Esophagus muscularis mucosa (tissue), 4 donors: ENCODE results near the gene TMEM138. TPM values are rescaled to one million over a fixed set of nuclear protein-coding genes. Genes with fewer than 3 reads are reported as not detected.

Source experiments
- DNase-seq: peaks from one replicate; pipeline ENCODE4 v3.0.0-alpha.2; 2017; ENCODE audit errors: extremely low spot score
- H3K27ac ChIP-seq, 4 donors: fragments of 200-600 bp; sonication (generic); replicated peaks in 1 of 4; 1 replicate in 3 of 4; 2 replicates in 1 of 4; pipeline ENCODE4 v1.5.1; 2016 to 2019; ENCODE audit warnings: mild to moderate bottlenecking in 1 of 4
- H3K27me3 ChIP-seq, 4 donors: fragments of 200-600 bp; sonication (generic); one replicate each; pipeline versions ENCODE4 v1.5.1 to v1.6.0; 2016 to 2019
- H3K36me3 ChIP-seq, 4 donors: fragments of 200-600 bp; sonication (generic); one replicate each; pipeline ENCODE4 v1.5.1; 2016 to 2019
- H3K4me1 ChIP-seq, 4 donors: fragments of 200-600 bp; sonication (generic); one replicate each; pipeline ENCODE4 v1.5.1; 2016 to 2019
- H3K4me3 ChIP-seq, 4 donors: fragments of 200-600 bp; sonication (generic); 1 replicate in 2 of 4; 2 replicates in 2 of 4; pipeline ENCODE4 v1.5.1; 2016 to 2019; ENCODE audit warnings: mild to moderate bottlenecking in 4 of 4, moderate library complexity in 1 of 4
- H3K9me3 ChIP-seq, 4 donors: fragments of 200-600 bp; sonication (generic); 1 replicate in 3 of 4; 2 replicates in 1 of 4; pipeline ENCODE4 v1.5.1; 2016 to 2019
- EP300 ChIP-seq: sonication (generic); formaldehyde crosslinking; IDR thresholded peaks from one replicate; pipeline ENCODE4 v1.6.1; 2017; ENCODE audit warnings: antibody characterized with exemption
- POLR2A ChIP-seq: fragments of 450-650 bp; IDR thresholded peaks from one replicate; pipeline ENCODE4 v1.6.1; 2017; ENCODE audit warnings: antibody characterized with exemption, moderate library complexity, mild to moderate bottlenecking, low read depth
- POLR2AphosphoS5 ChIP-seq, 2 donors: sonication (generic); formaldehyde crosslinking; IDR thresholded peaks; one replicate each; pipeline ENCODE4 v1.6.1; 2017; ENCODE audit warnings: antibody characterized with exemption in 2 of 2
- WGBS: methylation state at CpG from one replicate; pipeline ENCODE4 v1.1.5; 2018; 5-methylcytosine and 5-hydroxymethylcytosine counted together
- intact Hi-C: fragments of 100-400 bp; cut with DNase I; formaldehyde crosslinking; loops from one replicate; pipeline ENCODE4 v1.15.1; 2023
- total RNA-seq, 4 donors: library from RNA; depleted of rRNA; stranded (reverse); fragments of >200 nt; gene quantifications; one replicate each; pipeline versions ENCODE4 v1.1.0 to v1.2.1, GENCODE V29; 2016
- TF ChIP-seq, protein P1 (sequence below), 3 experiments: fragments of 200-600 bp in 2 of 3; fragments of 450-650 bp in 1 of 3; sonication (generic) in 2 of 3; IDR thresholded peaks; one replicate each; pipeline ENCODE4 v1.5.1; 2017 to 2019; ENCODE audit warnings: antibody characterized with exemption in 3 of 3, mild to moderate bottlenecking in 2 of 3, moderate library complexity in 1 of 3

TMEM138 gene
- total RNA-seq, 4 donors from 2014 or later: 10.4 to 22.7 (median 15.9) TPM

DNA sequence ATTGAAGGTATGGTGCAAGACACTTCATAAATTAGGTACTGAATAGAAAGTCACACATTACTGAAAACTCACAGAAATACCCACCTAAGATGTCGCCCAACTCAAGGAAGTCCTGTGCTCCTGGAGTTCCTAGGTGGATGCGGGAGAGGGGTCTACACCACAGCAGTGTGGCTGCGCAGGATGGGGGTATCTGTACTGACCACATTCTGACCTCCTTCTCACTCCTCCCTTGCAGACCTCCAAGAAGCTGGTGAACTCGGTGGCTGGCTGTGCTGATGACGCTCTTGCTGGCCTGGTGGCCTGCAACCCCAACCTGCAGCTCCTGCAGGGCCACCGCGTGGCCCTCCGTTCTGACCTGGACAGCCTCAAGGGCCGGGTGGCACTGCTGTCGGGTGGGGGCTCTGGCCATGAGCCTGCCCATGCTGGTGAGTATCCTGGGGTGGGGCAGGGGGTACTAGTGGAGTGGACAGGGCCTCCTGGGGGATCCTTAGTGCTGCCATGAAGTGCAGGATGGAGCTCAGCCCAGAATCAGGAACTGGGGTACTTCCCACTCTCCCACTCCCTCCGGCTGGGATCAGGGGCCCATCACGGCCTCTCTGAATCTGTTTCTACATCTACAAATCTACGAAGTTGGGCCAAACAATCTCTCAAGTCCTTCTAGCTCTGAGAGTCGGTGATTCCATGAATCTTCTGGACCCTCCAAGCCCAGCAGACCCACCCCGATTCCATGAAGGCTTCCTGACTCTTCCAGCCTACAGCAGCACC is 24.3 kb upstream of the TMEM138 start:
- no peak for DNase-seq
- peaks cover 0 to 31% (median 24%) of the 10 kb centered on the region in 4 donors for H3K36me3 ChIP-seq
- H3K9me3 ChIP-seq: no peaks in the 10 kb centered on the region
- peaks cover 11 to 29% (median 14%) of the 10 kb centered on the region in 4 donors for H3K4me1 ChIP-seq
- no peak overlapping the region for H3K27ac ChIP-seq
- WGBS: 96% methylated on average over 10 of the region's 15 CpGs
- no peaks in the 10 kb centered on the region for H3K27me3 ChIP-seq
- H3K4me3 ChIP-seq: no peak overlapping the region
- TF ChIP-seq, protein P1, sequence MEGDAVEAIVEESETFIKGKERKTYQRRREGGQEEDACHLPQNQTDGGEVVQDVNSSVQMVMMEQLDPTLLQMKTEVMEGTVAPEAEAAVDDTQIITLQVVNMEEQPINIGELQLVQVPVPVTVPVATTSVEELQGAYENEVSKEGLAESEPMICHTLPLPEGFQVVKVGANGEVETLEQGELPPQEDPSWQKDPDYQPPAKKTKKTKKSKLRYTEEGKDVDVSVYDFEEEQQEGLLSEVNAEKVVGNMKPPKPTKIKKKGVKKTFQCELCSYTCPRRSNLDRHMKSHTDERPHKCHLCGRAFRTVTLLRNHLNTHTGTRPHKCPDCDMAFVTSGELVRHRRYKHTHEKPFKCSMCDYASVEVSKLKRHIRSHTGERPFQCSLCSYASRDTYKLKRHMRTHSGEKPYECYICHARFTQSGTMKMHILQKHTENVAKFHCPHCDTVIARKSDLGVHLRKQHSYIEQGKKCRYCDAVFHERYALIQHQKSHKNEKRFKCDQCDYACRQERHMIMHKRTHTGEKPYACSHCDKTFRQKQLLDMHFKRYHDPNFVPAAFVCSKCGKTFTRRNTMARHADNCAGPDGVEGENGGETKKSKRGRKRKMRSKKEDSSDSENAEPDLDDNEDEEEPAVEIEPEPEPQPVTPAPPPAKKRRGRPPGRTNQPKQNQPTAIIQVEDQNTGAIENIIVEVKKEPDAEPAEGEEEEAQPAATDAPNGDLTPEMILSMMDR (IDR thresholded peaks at IDR 0.05): no peak
- TF ChIP-seq EP300: no peak
- TF ChIP-seq POLR2A: no peak
- no peak for TF ChIP-seq POLR2AphosphoS5 (IDR thresholded peaks at IDR 0.05)
- intact Hi-C loops: no loop called here

DNA sequence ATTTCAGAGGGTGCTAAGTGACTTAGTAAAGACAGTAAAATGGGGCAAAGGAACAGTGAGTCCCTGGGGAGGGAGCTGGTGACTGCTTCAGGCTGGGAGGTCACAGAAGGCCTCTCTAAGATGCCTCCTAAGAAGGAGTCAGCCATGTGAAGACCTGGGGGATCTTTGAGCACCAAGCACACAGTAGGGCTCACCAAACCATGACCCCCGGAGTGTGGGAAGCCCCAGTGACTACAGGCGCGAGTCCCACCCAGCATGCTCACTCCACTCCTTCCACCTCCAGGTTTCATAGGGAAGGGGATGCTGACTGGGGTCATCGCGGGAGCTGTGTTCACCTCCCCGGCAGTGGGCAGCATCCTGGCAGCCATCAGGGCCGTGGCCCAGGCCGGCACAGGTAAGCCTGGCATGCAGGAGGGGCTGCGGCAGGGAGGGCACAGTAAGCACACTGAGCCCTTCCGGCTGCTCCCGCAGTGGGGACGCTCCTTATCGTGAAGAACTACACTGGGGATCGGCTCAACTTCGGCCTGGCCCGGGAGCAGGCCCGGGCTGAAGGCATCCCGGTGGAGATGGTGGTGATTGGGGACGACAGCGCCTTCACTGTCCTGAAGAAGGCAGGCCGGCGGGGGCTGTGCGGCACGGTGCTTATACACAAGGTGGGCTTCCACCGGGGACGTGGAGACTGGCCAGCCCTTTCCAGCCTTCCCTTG is 23.2 kb upstream of the TMEM138 start:
- no peak for DNase-seq
- Histone ChIP-seq H3K4me1 (peaks cover 6 to 23% (median 10%) of the 10 kb centered on the region in 4 donors), H3K4me3 (no peak overlapping the region), H3K36me3 (peaks cover 0 to 39% (median 30%) of the 10 kb centered on the region in 4 donors), H3K9me3 (no peaks in the 10 kb centered on the region), H3K27me3 (no peaks in the 10 kb centered on the region), H3K27ac (no peak overlapping the region)
- WGBS: 97% methylated on average over 19 of the region's 26 CpGs
- intact Hi-C loops: no loop called here
- TF ChIP-seq POLR2A: no peak
- no peak for TF ChIP-seq POLR2AphosphoS5 (IDR thresholded peaks at IDR 0.05)
- TF ChIP-seq EP300: no peak
- TF ChIP-seq, protein P1 (IDR thresholded peaks at IDR 0.05): no peak

DNA sequence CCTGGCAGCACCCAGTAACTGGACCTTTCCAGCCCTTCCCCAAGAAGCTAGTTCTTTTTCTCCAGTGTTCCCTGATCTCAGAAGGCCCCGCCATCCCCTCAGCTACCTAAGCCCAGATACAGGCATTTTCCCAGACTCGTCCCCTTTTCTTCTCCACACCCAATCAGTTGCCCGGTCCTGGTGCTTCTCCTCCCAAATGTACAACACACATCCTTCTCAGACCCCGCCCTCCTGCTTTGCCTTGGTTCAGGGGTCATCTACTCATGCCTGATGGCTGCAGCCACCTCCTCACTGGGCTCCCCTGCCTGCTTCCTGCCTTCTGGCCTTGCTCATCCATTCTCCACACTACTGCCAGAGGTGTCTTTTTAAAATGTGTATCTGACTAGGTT is 22.7 kb upstream of the TMEM138 start:
- DNase-seq: no peak
- Histone ChIP-seq H3K36me3 (peaks cover 0 to 42% (median 30%) of the 10 kb centered on the region in 4 donors), H3K9me3 (no peaks in the 10 kb centered on the region), H3K4me1 (peaks cover 5 to 20% (median 9%) of the 10 kb centered on the region in 4 donors), H3K4me3 (no peak overlapping the region), H3K27me3 (no peaks in the 10 kb centered on the region), H3K27ac (no peak overlapping the region)
- no peak for TF ChIP-seq EP300
- 89% methylated on average over 4 of the region's 4 CpGs for WGBS
- intact Hi-C loops: no loop called here

DNA sequence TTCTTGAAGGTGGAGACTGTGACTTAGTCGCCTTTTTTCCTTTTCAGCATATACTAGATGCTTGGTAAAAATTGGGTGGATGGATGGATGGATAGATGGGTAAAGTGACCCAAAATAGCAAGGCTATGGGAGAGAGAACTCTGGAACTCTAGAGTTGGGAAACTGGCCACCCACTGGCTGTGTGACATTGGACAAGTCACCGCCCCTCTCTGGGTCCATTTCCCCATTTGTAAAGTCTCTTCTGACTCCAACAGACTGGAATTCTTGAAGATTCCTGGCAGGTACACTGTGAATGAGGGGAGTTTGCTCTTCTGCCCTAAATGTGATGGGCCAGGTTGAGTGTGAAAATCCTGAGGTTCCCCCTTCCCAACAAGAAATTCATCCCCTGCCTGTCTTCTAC is 21.2 kb upstream of the TMEM138 start:
- no peak overlapping the region for H3K4me3 ChIP-seq
- H3K36me3 ChIP-seq: peaks cover 0 to 46% (median 33%) of the 10 kb centered on the region in 4 donors
- H3K27me3 ChIP-seq: no peaks in the 10 kb centered on the region
- no peak overlapping the region for H3K27ac ChIP-seq
- H3K4me1 ChIP-seq: peaks cover 4 to 14% (median 5%) of the 10 kb centered on the region in 4 donors
- intact Hi-C loops: no loop called here
- 91% methylated on average over 2 of the region's 2 CpGs for WGBS
- H3K9me3 ChIP-seq: no peaks in the 10 kb centered on the region
- no peak for DNase-seq
- TF ChIP-seq EP300: no peak
- TF ChIP-seq, protein P1 (IDR thresholded peaks at IDR 0.05): no peak
- no peak for TF ChIP-seq POLR2AphosphoS5 (IDR thresholded peaks at IDR 0.05)
- no peak for TF ChIP-seq POLR2A

DNA sequence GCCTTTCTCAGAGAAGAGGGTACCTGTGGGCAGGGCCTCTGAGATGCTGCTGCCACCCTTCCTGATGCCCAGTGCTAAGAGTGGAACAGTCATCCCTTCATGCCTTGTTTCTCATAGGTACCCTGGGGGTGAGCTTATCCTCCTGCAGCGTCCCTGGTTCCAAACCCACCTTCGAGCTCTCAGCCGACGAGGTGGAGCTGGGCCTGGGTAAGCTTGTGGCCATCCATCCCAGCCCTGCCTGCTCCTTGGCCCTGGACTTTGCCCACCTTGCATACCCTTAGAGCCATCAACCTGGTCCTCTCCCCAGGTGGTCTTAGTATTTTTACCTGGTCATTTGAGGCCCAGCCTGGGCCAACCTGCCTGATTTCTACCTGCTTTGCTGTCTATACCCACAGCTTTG is 20.5 kb upstream of the TMEM138 start:
- no CpG with 5 or more reads among the region's 4 CpGs for WGBS
- Histone ChIP-seq H3K36me3 (peaks cover 0 to 46% (median 40%) of the 10 kb centered on the region in 4 donors), H3K27ac (no peak overlapping the region), H3K9me3 (no peaks in the 10 kb centered on the region), H3K27me3 (no peaks in the 10 kb centered on the region), H3K4me1 (peaks cover 0 to 7% (median 0%) of the 10 kb centered on the region in 4 donors), H3K4me3 (no peak overlapping the region)
- TF ChIP-seq, protein P1 (IDR thresholded peaks at IDR 0.05): no peak
- no peak for TF ChIP-seq EP300
- TF ChIP-seq POLR2AphosphoS5 (IDR thresholded peaks at IDR 0.05): no peak
- no peak for TF ChIP-seq POLR2A
- no peak for DNase-seq
- intact Hi-C loops: no loop called here
